Suprapubic skin (tissue), 4 donors: ENCODE results near the gene RIBC1. TPM values are rescaled to one million over a fixed set of nuclear protein-coding genes. Genes with fewer than 3 reads are reported as not detected.

Experiments used
- DNase-seq, 2 donors: peaks; one replicate each; pipeline ENCODE4 v3.0.0-alpha.2; 2019; ENCODE audit warnings: low spot score in 2 of 2
- H3K27ac ChIP-seq: fragments of 200-600 bp; sonication (generic); one replicate; pipeline ENCODE4 v1.5.1; 2019
- H3K27me3 ChIP-seq: fragments of 200-600 bp; sonication (generic); one replicate; pipeline ENCODE4 v1.5.1; 2019
- H3K36me3 ChIP-seq: fragments of 200-600 bp; sonication (generic); one replicate; pipeline ENCODE4 v1.5.1; 2019
- H3K4me1 ChIP-seq: fragments of 200-600 bp; sonication (generic); one replicate; pipeline ENCODE4 v1.5.1; 2019
- H3K4me3 ChIP-seq: fragments of 200-600 bp; sonication (generic); one replicate; pipeline ENCODE4 v1.5.1; 2019; ENCODE audit warnings: mild to moderate bottlenecking
- H3K9me3 ChIP-seq: fragments of 200-600 bp; sonication (generic); one replicate; pipeline ENCODE4 v1.5.1; 2019
- EP300 ChIP-seq: sonication (generic); formaldehyde crosslinking; IDR thresholded peaks from one replicate; pipeline ENCODE4 v1.6.1; 2017; ENCODE audit warnings: antibody characterized with exemption
- POLR2A ChIP-seq, 2 donors: fragments of 450-650 bp; IDR thresholded peaks; one replicate each; pipeline ENCODE4 v1.6.1; 2017; ENCODE audit warnings: antibody characterized with exemption in 2 of 2, mild to moderate bottlenecking in 2 of 2, moderate library complexity in 2 of 2
- POLR2AphosphoS5 ChIP-seq, 3 donors: sonication (generic); formaldehyde crosslinking; IDR thresholded peaks; one replicate each; pipeline ENCODE4 v1.6.1; 2017; ENCODE audit warnings: antibody characterized with exemption in 3 of 3
- WGBS: methylation state at CpG from one replicate; pipeline ENCODE4 v1.1.5; 2018; 5-methylcytosine and 5-hydroxymethylcytosine counted together
- total RNA-seq, 4 donors: library from RNA; depleted of rRNA; stranded (reverse); fragments of >200 nt; gene quantifications; one replicate each; pipeline ENCODE4 v1.1.0, GENCODE V29; 2016
- TF ChIP-seq, protein P1 (sequence below), 2 donors: fragments of 200-600 bp in 1 of 2; fragments of 450-650 bp in 1 of 2; sonication (generic) in 1 of 2; IDR thresholded peaks; one replicate each; pipeline ENCODE4 v1.5.1; 2016 to 2019; ENCODE audit warnings: antibody characterized with exemption in 2 of 2, mild to moderate bottlenecking in 1 of 2, moderate library complexity in 1 of 2

Gene RIBC1
- total RNA-seq, 4 donors from 2014 or later: 0.34 to 0.56 (median 0.38) TPM; not detected in 1

DNA sequence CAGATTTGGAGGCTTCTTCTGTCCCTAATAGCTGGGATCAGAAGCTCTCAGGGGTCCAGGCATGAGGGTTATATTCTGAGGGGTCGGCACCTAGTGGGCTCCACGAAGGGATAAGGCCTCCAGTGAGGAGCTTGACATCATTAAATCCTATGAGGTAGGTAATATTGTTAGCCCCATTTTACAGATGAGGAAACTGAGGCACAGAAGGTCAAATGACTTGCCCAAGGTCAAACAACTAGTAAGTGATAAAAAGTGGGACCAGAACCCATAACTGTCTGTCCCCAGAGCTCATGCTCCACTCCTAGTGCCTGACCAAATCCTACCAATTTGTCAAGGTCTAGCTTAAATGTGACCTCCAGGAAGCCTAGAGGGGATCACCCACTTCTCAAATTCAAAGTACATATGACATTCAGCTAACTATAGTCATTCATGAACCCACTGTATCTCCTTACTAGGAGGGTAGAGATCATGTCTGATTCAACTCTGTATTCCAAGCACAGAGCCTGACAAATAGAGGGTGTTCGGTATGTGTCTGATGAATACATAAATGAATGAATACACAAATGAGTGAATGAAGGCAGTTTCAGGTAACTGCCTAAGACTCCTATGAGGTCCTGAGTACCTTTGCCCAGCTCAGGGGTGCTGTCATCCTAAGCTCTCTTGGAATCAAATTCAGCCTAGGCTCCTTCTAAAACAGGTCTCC lies 43.5 kb upstream of the RIBC1 start:
- Histone ChIP-seq H3K9me3 (no peaks in the 10 kb centered on the region), H3K36me3 (peaks cover 43% of the 10 kb centered on the region), H3K27ac (no peak overlapping the region), H3K27me3 (no peaks in the 10 kb centered on the region), H3K4me1 (no peaks in the 10 kb centered on the region), H3K4me3 (no peak overlapping the region)
- TF ChIP-seq, protein P1, sequence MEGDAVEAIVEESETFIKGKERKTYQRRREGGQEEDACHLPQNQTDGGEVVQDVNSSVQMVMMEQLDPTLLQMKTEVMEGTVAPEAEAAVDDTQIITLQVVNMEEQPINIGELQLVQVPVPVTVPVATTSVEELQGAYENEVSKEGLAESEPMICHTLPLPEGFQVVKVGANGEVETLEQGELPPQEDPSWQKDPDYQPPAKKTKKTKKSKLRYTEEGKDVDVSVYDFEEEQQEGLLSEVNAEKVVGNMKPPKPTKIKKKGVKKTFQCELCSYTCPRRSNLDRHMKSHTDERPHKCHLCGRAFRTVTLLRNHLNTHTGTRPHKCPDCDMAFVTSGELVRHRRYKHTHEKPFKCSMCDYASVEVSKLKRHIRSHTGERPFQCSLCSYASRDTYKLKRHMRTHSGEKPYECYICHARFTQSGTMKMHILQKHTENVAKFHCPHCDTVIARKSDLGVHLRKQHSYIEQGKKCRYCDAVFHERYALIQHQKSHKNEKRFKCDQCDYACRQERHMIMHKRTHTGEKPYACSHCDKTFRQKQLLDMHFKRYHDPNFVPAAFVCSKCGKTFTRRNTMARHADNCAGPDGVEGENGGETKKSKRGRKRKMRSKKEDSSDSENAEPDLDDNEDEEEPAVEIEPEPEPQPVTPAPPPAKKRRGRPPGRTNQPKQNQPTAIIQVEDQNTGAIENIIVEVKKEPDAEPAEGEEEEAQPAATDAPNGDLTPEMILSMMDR (IDR thresholded peaks at IDR 0.05): no peak
- TF ChIP-seq EP300 (no peak), POLR2AphosphoS5 (IDR thresholded peaks at IDR 0.05) (no peak), POLR2A (IDR thresholded peaks at IDR 0.05) (no peak)
- DNase-seq: no peak
- WGBS: 94% methylated on average over 3 of the region's 3 CpGs

DNA sequence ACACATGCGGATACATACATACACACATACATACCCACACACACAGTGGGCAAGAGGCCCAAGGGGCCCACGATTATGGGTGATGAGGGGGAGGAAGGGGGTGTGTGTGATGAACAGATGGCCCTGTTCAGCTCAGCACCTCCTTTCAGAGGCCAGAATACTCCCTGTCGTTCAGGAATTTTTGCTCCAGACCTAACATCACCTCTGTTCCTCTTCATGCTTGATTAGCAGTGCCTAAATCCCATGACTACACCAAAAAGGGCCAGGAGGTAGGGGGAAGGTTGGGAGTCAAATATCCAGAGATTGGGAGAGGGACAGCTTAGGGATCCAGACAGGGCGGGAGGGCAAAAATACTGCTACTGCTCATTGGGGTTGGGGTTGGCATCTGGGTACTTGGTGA lies 42.9 kb upstream of the RIBC1 start:
- no peaks in the 10 kb centered on the region for H3K27me3 ChIP-seq
- WGBS: 85% methylated on average over 4 of the region's 4 CpGs
- no peak for DNase-seq
- H3K4me1 ChIP-seq: no peaks in the 10 kb centered on the region
- H3K9me3 ChIP-seq: no peaks in the 10 kb centered on the region
- no peak overlapping the region for H3K4me3 ChIP-seq
- peaks cover 43% of the 10 kb centered on the region for H3K36me3 ChIP-seq
- no peak for TF ChIP-seq POLR2AphosphoS5 (IDR thresholded peaks at IDR 0.05)
- TF ChIP-seq POLR2A (IDR thresholded peaks at IDR 0.05): no peak
- TF ChIP-seq, protein P1 (IDR thresholded peaks at IDR 0.05): no peak
- TF ChIP-seq EP300: no peak
- no peak overlapping the region for H3K27ac ChIP-seq

DNA sequence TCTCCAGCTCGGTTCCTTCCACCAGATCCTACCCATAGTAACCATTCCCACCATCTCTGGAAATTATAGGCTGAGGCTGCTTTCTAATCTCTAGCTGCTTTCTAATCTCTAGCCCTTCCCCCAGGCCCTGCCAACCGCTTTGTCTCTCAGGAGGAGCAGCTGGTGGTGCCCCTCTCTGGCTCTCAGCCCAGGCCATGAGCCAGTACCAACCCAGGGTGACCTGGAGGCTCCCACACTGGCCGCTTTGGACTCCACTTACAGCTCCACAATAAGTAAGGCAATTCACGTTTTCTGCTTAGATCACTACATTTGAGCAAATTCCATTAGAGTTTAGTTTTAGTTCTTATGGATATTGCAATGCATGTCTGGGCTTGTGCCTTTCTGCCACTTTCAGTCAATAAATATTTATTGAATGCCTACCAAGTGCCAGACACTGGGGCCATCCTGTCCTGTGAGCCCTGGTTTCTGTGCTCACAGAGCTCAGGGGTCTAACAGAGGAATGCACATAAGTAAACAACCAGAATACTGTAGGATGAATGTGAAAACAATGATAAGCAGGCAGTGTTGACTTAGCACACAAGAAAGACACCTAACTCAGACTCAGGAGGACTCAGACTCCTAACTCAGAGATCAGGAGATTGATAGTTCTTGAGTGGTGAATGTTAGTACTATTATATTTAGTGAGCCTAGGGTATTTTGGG lies 39.1 kb upstream of the RIBC1 start:
- 89% methylated on average over 4 of the region's 4 CpGs for WGBS
- Histone ChIP-seq H3K9me3 (no peaks in the 10 kb centered on the region), H3K4me3 (no peak overlapping the region), H3K4me1 (no peaks in the 10 kb centered on the region), H3K36me3 (peaks cover 43% of the 10 kb centered on the region), H3K27me3 (no peaks in the 10 kb centered on the region), H3K27ac (no peak overlapping the region)
- no peak for DNase-seq
- TF ChIP-seq EP300: no peak
- TF ChIP-seq POLR2A (IDR thresholded peaks at IDR 0.05): no peak
- no peak for TF ChIP-seq POLR2AphosphoS5 (IDR thresholded peaks at IDR 0.05)
- TF ChIP-seq, protein P1 (IDR thresholded peaks at IDR 0.05): no peak

DNA sequence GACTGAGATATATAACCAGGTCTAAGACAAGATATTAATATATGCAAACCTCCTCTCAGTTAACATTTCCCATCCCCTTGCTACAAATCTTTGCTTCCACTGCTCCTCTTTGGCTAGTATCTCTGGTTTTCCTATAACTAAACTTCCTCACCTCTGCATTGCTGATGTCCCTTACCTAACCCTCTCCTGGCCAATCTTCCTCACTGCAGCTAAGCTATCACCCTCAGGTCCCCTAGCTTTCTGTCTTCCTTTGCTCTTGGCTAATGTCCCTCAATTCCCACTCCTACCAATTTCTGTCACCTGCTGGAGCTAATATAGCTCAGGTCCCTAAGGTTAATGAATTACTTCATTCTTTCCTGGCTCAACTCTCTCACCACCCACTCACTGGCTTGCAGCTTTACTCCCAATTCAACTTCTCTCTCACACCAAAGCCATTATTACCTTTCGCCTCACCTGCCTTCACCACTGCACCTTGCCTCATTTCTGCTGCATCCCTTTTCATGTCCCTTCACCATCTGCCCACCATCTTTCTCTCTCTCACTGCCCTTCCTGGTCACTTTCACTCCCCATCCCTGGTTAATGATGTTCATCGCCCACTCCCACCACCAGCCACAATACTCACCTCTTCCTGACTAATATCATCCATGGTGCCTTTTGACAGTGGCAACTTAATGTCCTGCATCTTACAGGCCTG lies 26.9 kb upstream of the RIBC1 start:
- Histone ChIP-seq H3K27me3 (no peaks in the 10 kb centered on the region), H3K9me3 (no peaks in the 10 kb centered on the region), H3K4me1 (no peaks in the 10 kb centered on the region), H3K4me3 (no peak overlapping the region), H3K27ac (no peak overlapping the region), H3K36me3 (peaks cover 30% of the 10 kb centered on the region)
- TF ChIP-seq POLR2AphosphoS5 (IDR thresholded peaks at IDR 0.05) (no peak), POLR2A (IDR thresholded peaks at IDR 0.05) (no peak), EP300 (no peak)
- TF ChIP-seq, protein P1 (IDR thresholded peaks at IDR 0.05): no peak
- no peak for DNase-seq
- WGBS: 100% methylated on average over 2 of the region's 2 CpGs

DNA sequence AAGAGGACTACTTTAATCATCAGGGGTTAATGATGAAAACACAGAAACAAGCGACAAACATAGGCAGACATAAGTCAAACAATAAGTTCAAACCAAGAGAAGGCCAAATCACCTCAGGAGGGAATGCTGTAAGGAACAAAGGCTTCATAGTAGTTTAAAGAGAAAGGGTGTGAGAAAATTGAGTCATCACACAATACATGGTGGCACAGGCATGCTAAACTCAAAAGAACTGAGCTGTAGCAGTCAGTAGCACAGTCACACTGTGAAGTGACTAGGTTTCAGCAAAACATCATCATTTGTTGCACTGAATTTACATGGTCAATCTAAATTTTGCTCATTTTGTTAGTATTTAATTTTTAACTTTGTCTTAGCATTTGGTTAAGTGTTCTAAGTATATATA lies 24.5 kb upstream of the RIBC1 start:
- Histone ChIP-seq H3K4me3 (no peak overlapping the region), H3K36me3 (peaks cover 33% of the 10 kb centered on the region), H3K4me1 (no peaks in the 10 kb centered on the region), H3K27me3 (no peaks in the 10 kb centered on the region), H3K27ac (no peak overlapping the region), H3K9me3 (no peaks in the 10 kb centered on the region)
- 82% methylated on average over 1 of the region's 1 CpG for WGBS
- TF ChIP-seq POLR2AphosphoS5 (IDR thresholded peaks at IDR 0.05) (no peak), EP300 (no peak), POLR2A (IDR thresholded peaks at IDR 0.05) (no peak)
- TF ChIP-seq, protein P1 (IDR thresholded peaks at IDR 0.05): no peak
- DNase-seq: no peak
